Natural killer cell (primary cell): ENCODE results near the gene SELENOO. TPM values are rescaled to one million over a fixed set of nuclear protein-coding genes. Genes with fewer than 3 reads are reported as not detected.

Experiments used
- ATAC-seq, 3 donors: fragments of 150-1000 bp in 2 of 3; fragments of 200-7000 bp in 1 of 3; cut with Tn5 transposase; 1 replicate in 1 of 3; 2 replicates in 2 of 3; pipeline ENCODE4 v1.10.0; 2021; ENCODE audit warnings: mild to moderate bottlenecking in 2 of 3, moderate library complexity in 2 of 3
- DNase-seq, 2 donors: peaks; one replicate each; pipeline versions ENCODE4 v3.0.0 to v3.0.0-alpha.2; 2013 to 2021; ENCODE audit warnings: mixed read lengths in 1 of 2
- H3K27ac ChIP-seq: one replicate; pipeline ENCODE4 v1.5.1; 2013; ENCODE audit warnings: mild to moderate bottlenecking, low read length
- H3K27me3 ChIP-seq: one replicate; pipeline ENCODE4 v1.6.1; 2013; ENCODE audit warnings: low read length; ENCODE audit not compliant: control insufficient read depth, insufficient read depth
- H3K36me3 ChIP-seq: one replicate; pipeline ENCODE4 v1.6.1; 2013; ENCODE audit warnings: low read length; ENCODE audit not compliant: control insufficient read depth, insufficient read depth
- H3K4me1 ChIP-seq: one replicate; pipeline ENCODE4 v1.6.1; 2013; ENCODE audit warnings: low read length; ENCODE audit not compliant: control insufficient read depth, insufficient read depth
- H3K4me3 ChIP-seq: one replicate; pipeline ENCODE4 v1.5.1; 2013; ENCODE audit warnings: low read length
- H3K9me3 ChIP-seq: one replicate; pipeline ENCODE4 v1.6.1; 2013; ENCODE audit warnings: low read length; ENCODE audit not compliant: control insufficient read depth, insufficient read depth
- H3K27ac Mint-ChIP-seq, 2 donors: one replicate each; pipeline ENCODE4 v1.8.0; 2022; ENCODE audit warnings: mild to moderate bottlenecking in 2 of 2, mixed read lengths in 2 of 2, moderate library complexity in 1 of 2
- H3K27me3 Mint-ChIP-seq, 2 donors: one replicate each; pipeline ENCODE4 v1.8.0; 2022; ENCODE audit warnings: low read depth in 2 of 2, mixed read lengths in 2 of 2
- H3K36me3 Mint-ChIP-seq: one replicate; pipeline ENCODE4 v1.8.0; 2022; ENCODE audit warnings: mixed read lengths
- H3K4me1 Mint-ChIP-seq, 2 donors: one replicate each; pipeline ENCODE4 v1.8.0; 2022; ENCODE audit warnings: mixed read lengths in 2 of 2
- H3K4me3 Mint-ChIP-seq: one replicate; pipeline ENCODE4 v1.8.0; 2022; ENCODE audit warnings: mild to moderate bottlenecking, moderate library complexity, mixed read lengths
- H3K9me3 Mint-ChIP-seq, 2 donors: one replicate each; pipeline ENCODE4 v1.8.0; 2022; ENCODE audit warnings: mixed read lengths in 2 of 2
- CTCF ChIP-seq: fragments of 200-600 bp; IDR thresholded peaks from one replicate; pipeline ENCODE4 v1.8.0; 2022; ENCODE audit warnings: antibody characterized with exemption
- WGBS: methylation state at CpG from one replicate; pipeline ENCODE4 v1.1.7; 2013; ENCODE audit warnings: missing lambda C conversion rate; ENCODE audit not compliant: insufficient coverage; 5-methylcytosine and 5-hydroxymethylcytosine counted together
- intact Hi-C: fragments of 100-400 bp; cut with micrococcal nuclease; formaldehyde crosslinking; loops from one replicate; pipeline ENCODE4 v1.14.2; 2022
- total RNA-seq, 4 donors: library from RNA; stranded (reverse); fragments of 120-200 nt in 1 of 4; gene quantifications; one replicate each; pipeline versions ENCODE4 v1.2.3 to v1.2.4, GENCODE V29; 2013 to 2022

SELENOO gene
- total RNA-seq, 3 donors from 2014 or later (not counting 1 experiment from before 2014, with no cell fraction given), result 37.3 to 45.2 (median 37.6) TPM

DNA sequence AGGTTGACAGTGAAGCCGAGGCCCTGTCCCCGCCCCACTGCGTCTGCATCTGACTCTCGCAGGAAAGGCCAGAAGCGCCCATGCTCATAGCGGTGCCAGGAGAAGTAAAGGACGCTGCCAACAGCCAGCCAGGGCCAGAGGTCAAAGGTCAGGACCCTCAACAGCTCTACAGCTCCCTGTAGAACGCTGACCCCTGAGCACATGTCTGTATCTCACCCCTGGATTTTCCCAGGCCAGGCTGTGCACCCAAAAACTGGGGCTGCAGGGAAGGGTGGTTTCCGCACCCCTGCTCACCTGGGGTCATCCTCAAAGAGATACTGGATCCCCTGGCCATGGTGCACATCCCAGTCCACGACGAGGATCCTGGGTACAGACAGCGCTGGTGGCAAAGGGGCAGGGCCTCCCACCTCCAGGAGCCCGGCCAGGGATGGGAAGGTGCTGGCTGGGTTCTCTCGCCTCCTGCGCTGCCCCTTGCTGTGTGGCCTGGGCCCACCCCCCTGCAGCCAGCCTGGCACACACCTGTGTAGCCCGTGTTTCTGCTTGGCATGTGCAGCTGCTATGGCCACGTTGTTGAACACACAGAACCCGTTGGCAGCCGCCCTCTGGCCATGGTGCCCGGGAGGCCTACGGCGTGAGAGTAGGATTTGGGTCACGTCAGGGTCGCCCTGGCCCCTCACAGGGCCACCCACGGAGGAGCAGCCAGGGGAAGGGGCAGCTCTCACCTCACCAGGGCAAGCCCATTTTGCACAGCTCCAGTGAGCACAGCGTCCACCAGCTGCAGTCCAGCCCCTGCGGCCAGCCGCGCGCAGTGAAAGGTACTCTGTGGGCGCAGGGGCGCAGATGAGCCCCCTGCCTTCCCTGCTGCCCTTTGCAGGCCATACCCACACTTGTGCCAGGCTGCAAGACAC lies 48.8 kb downstream of the SELENOO start:
- no peaks in the 10 kb centered on the region for H3K9me3 Mint-ChIP-seq
- H3K36me3 ChIP-seq, result peaks cover 21% of the 10 kb centered on the region
- WGBS, result 95% methylated on average over 32 of the region's 32 CpGs
- H3K27ac Mint-ChIP-seq, result peak overlapping the region in 1 of 2 donors; percentile 62
- H3K27ac ChIP-seq, result peak overlapping the region; percentile 68
- TF ChIP-seq CTCF, result no peak
- peaks cover 6 to 23% of the 10 kb centered on the region in 2 donors for H3K4me1 Mint-ChIP-seq
- no peaks in the 10 kb centered on the region for H3K27me3 Mint-ChIP-seq
- H3K4me3 Mint-ChIP-seq, result peak overlapping the region; percentile 72
- H3K27me3 ChIP-seq, result no peaks in the 10 kb centered on the region
- H3K36me3 Mint-ChIP-seq, result no peaks in the 10 kb centered on the region
- H3K4me3 ChIP-seq, result no peak overlapping the region
- no peak for ATAC-seq
- no peaks in the 10 kb centered on the region for H3K9me3 ChIP-seq
- intact Hi-C loops, result loop anchor here (5.0 kb wide), 3 partner anchors 78 to 443 kb away; partner anchors contain the start of gene DENND6B
- peaks cover 59% of the 10 kb centered on the region for H3K4me1 ChIP-seq
- no peak for DNase-seq

DNA sequence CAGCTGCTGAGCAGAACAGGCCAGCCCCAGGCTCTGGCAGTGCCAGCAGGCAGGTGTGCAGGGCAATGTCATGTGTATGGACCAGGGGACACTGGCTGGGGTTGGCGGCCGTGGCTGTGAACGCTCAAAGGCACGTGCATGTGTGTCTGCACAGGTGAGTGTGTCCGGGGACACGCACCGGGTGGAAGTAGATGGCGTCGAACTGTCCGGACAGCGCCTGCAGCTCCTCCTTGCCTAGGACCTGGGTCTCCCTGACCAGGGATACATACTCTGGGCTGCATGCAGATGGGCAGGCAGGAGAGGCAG lies 49.4 kb downstream of the SELENOO start:
- peak overlapping the region; percentile 72 for H3K4me3 Mint-ChIP-seq
- Histone ChIP-seq H3K4me3 (peak overlapping the region; percentile 80), H3K36me3 (peaks cover 21% of the 10 kb centered on the region), H3K27me3 (no peaks in the 10 kb centered on the region), H3K9me3 (no peaks in the 10 kb centered on the region), H3K4me1 (peaks cover 58% of the 10 kb centered on the region), H3K27ac (peak overlapping the region; percentile 68)
- no peaks in the 10 kb centered on the region for H3K27me3 Mint-ChIP-seq
- H3K4me1 Mint-ChIP-seq, result peaks cover under 1 to 17% of the 10 kb centered on the region in 2 donors
- DNase-seq (no peak), ATAC-seq (no peak)
- peak overlapping the region in 1 of 2 donors; percentile 62 for H3K27ac Mint-ChIP-seq
- no peaks in the 10 kb centered on the region for H3K9me3 Mint-ChIP-seq
- WGBS, result 82% methylated on average over 11 of the region's 11 CpGs
- intact Hi-C loops, result loop anchor here (5.0 kb wide), 3 partner anchors 77 to 442 kb away; partner anchors contain the start of gene DENND6B
- no peak for TF ChIP-seq CTCF
- H3K36me3 Mint-ChIP-seq, result no peaks in the 10 kb centered on the region

DNA sequence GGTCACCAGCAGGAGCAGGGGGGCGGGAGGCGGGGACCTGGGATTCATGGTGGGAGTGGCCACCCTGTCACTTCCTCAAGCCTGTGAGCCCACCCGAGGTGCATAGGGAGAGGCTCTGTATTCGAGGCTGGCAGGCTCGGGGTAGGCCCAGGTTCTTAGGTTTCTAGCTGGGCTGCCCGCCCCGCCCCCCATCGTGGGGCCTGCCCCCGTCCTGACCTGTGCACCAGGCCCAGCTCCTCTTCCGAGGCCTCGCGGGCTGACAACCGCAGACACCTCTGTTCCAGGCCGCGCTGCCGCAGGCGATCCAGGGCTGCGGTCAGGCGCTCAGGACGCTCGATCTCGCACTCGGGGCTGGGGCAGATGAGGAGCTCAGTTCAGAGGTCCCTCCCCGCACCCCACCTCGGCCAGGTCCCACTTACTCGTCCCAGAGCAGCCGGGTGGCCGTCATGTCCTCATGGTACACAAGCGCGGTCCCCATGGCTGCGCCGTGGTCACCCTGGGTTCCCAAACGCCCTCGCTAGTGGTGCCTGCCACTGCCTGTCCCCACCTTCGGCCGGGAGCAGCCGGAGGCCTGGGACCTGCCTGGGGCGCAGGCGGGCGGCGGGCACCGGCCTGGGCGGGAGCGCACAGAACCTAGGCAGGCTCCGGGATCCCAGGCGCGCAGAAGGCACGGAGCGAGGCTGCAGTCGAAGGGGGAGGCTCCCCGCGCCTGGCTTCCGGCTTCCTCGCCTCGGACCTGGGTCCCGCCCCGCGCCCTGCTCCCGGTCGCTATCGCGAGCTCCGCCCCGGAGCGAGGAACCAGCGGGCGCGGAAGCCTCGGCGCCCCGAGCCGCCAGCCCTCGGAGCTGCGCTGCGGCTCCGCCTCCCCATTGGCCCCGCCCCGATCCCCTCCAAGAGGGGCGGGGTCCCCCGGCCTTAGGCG lies 50.0 kb downstream of the SELENOO start, which contains the start of gene HDAC10:
Gene HDAC10, minus strand, starts transcription at position 711 of the 922 bp plus-strand sequence. Its CDS starts 233 bp downstream, at position 478.
- Mint-ChIP-seq H3K27ac (peak within 1 kb of the TSS in 1 of 2 donors; percentile 62), H3K9me3 (no peaks in the 10 kb centered on the region)
- H3K4me1 ChIP-seq, result peaks cover 52% of the 10 kb centered on the region

More for the DNA sequence above, 50.0 kb downstream of the SELENOO start, which contains the start of gene HDAC10:
- H3K27me3 Mint-ChIP-seq, result no peaks in the 10 kb centered on the region
- intact Hi-C loops, result loop anchor here (5.0 kb wide), 3 partner anchors 76 to 441 kb away; partner anchors contain the start of gene DENND6B
- peak within 1 kb of the TSS; percentile 68 for H3K27ac ChIP-seq
- ATAC-seq (peak; percentile 58 to 64 (median 64)), DNase-seq (peak; percentile 60 to 90)
- H3K36me3 ChIP-seq, result peaks cover 21% of the 10 kb centered on the region
- peak within 1 kb of the TSS; percentile 80 for H3K4me3 ChIP-seq
- peaks cover 0 to 17% of the 10 kb centered on the region in 2 donors for H3K4me1 Mint-ChIP-seq
- peak within 1 kb of the TSS; percentile 74 for H3K4me3 Mint-ChIP-seq
- WGBS, result under 1% methylated on average over 81 of the region's 81 CpGs
- TF ChIP-seq CTCF, result no peak
- H3K27me3 ChIP-seq, result no peaks in the 10 kb centered on the region
- no peaks in the 10 kb centered on the region for H3K36me3 Mint-ChIP-seq
- no peaks in the 10 kb centered on the region for H3K9me3 ChIP-seq
